ENCODE measurements around the gene UBTD2. TPM values are rescaled to one million over a fixed set of nuclear protein-coding genes. Genes with fewer than 3 reads are reported as not detected.

Gene UBTD2
- polyA plus RNA-seq, 1 donor from 2014 or later, result 89.9 TPM

DNA sequence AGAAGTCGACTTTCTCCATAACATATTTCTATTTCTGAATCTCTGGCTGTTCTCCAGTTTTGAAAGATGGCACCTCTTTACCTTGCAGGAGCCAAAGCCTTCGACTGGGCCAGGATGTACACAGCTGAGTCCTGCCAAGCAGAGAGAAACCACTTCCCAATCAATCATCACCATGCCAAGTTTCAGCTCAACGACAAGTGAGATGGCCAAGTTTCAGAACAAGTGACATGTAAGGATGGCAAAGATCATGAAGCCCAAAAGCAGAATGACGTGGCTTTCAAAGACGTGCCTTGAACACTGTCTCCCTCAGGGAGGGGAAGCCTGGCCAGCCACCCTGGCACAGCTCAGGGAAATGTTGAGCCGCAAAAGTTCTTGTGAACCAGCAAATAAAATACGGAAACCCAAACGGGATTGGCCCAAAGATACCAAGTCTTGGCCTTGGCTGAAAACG is 113.3 kb downstream of the UBTD2 start:
- Histone ChIP-seq H3K9me3 (ENCODE audit: low read length) (no peaks in the 10 kb centered on the region), H3K27ac (ENCODE audit: low read length) (no peak overlapping the region), H2AFZ (ENCODE audit: low read depth, low read length) (no peak overlapping the region), H3K9ac (ENCODE audit: low read length) (no peak overlapping the region), H3K9me2 (ENCODE audit: insufficient read depth, low read length) (no peaks in the 10 kb centered on the region), H3K36me3 (ENCODE audit: insufficient read depth, low read length) (no peaks in the 10 kb centered on the region), H4K20me1 (ENCODE audit: insufficient read depth) (no peaks in the 10 kb centered on the region), H3K27me3 (ENCODE audit: insufficient read depth, low read depth, low read length) (no peaks in the 10 kb centered on the region), H3K4me3 (ENCODE audit: low read length) (no peak overlapping the region), H3F3A (ENCODE audit: insufficient read depth, low read length, poor library complexity, severe bottlenecking) (no peaks in the 10 kb centered on the region), H3K4me2 (ENCODE audit: low read length) (no peak overlapping the region), H3K79me2 (replicated peaks; ENCODE audit: insufficient read depth, low read length) (no peaks in the 10 kb centered on the region)
- TF ChIP-seq MXI1 (conservative IDR thresholded peaks at IDR 0.05; ENCODE audit: poor library complexity, severe bottlenecking) (no peak), RAD21 (conservative IDR thresholded peaks at IDR 0.05) (no peak), EZH2 (IDR thresholded peaks at IDR 0.05; ENCODE audit: borderline replicate concordance, insufficient read depth, low read length, poor library complexity, severe bottlenecking) (no peak), TAF1 (IDR thresholded peaks at IDR 0.05; ENCODE audit: low read depth) (no peak), SMC3 (conservative IDR thresholded peaks at IDR 0.05; ENCODE audit: poor library complexity) (no peak), EP300 (conservative IDR thresholded peaks at IDR 0.05; ENCODE audit: poor library complexity, severe bottlenecking) (no peak), POLR2AphosphoS5 (IDR thresholded peaks at IDR 0.05) (no peak), CTCF (IDR thresholded peaks at IDR 0.05; ENCODE audit: poor library complexity, severe bottlenecking) (no peak), REST (IDR thresholded peaks at IDR 0.05; ENCODE audit: borderline replicate concordance) (no peak)

DNA sequence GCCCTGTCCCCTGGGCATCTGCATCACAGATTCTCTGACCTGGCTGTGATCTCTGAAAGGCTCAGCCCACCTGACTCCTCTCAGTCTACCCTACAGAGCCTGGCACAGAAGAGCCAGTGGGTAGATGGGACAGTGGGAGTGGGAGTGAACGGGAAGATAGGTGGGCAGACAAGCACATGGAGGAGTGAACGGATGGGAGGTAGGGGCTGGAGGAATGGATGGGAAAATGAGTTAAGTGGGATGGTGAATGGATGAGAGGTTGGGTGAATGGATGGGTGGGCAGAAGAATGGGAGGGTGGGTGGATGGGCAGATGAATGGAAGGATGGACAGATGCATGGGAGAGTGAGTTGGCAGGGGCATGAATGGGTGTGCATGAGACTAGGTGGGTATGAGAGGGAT is 114.3 kb downstream of the UBTD2 start:
- Histone ChIP-seq H3K9ac (ENCODE audit: low read length) (no peak overlapping the region), H3K79me2 (replicated peaks; ENCODE audit: insufficient read depth, low read length) (no peaks in the 10 kb centered on the region), H3K36me3 (ENCODE audit: insufficient read depth, low read length) (no peaks in the 10 kb centered on the region)

More for the DNA sequence above, 114.3 kb downstream of the UBTD2 start:
- H3K27ac ChIP-seq (ENCODE audit: low read length), result no peak overlapping the region
- no peaks in the 10 kb centered on the region for H3F3A ChIP-seq (ENCODE audit: insufficient read depth, low read length, poor library complexity, severe bottlenecking)
- no peaks in the 10 kb centered on the region for H3K9me2 ChIP-seq (ENCODE audit: insufficient read depth, low read length)
- no peak overlapping the region for H2AFZ ChIP-seq (ENCODE audit: low read depth, low read length)
- H3K4me3 ChIP-seq (ENCODE audit: low read length), result no peak overlapping the region
- TF ChIP-seq SMC3 (conservative IDR thresholded peaks at IDR 0.05; ENCODE audit: poor library complexity), result no peak
- no peak for TF ChIP-seq POLR2AphosphoS5 (IDR thresholded peaks at IDR 0.05)
- no peak for TF ChIP-seq EP300 (conservative IDR thresholded peaks at IDR 0.05; ENCODE audit: poor library complexity, severe bottlenecking)
- TF ChIP-seq TAF1 (IDR thresholded peaks at IDR 0.05; ENCODE audit: low read depth), result no peak
- no peak for TF ChIP-seq MXI1 (conservative IDR thresholded peaks at IDR 0.05; ENCODE audit: poor library complexity, severe bottlenecking)
- TF ChIP-seq EZH2 (IDR thresholded peaks at IDR 0.05; ENCODE audit: borderline replicate concordance, insufficient read depth, low read length, poor library complexity, severe bottlenecking), result no peak
- no peak for TF ChIP-seq CTCF (IDR thresholded peaks at IDR 0.05; ENCODE audit: poor library complexity, severe bottlenecking)
- no peak for TF ChIP-seq REST (IDR thresholded peaks at IDR 0.05; ENCODE audit: borderline replicate concordance)
- no peak for TF ChIP-seq RAD21 (conservative IDR thresholded peaks at IDR 0.05)
- H3K4me2 ChIP-seq (ENCODE audit: low read length), result no peak overlapping the region
- H4K20me1 ChIP-seq (ENCODE audit: insufficient read depth), result no peaks in the 10 kb centered on the region
- H3K27me3 ChIP-seq (ENCODE audit: insufficient read depth, low read depth, low read length), result no peaks in the 10 kb centered on the region
- no peaks in the 10 kb centered on the region for H3K9me3 ChIP-seq (ENCODE audit: low read length)
